Hair follicular keratinocyte (primary cell): ENCODE results near the gene SHC2. TPM values are rescaled to one million over a fixed set of nuclear protein-coding genes. Genes with fewer than 3 reads are reported as not detected.

Source experiments
- total RNA-seq: library from RNA; depleted of rRNA; stranded (reverse); fragments of >200 nt; gene quantifications from 2 replicates; pipeline ENCODE4 v1.2.3, GENCODE V29; 2015

The SHC2 gene
- 0.08 TPM in 1 of 2 replicates, not detected in the other for total RNA-seq

GRCh38 chr19:460877-461720 is at the start of gene SHC2:
SHC2 (minus strand) TSS chr19:461033; CDS start chr19:460996, 37 bp downstream.

DNA sequence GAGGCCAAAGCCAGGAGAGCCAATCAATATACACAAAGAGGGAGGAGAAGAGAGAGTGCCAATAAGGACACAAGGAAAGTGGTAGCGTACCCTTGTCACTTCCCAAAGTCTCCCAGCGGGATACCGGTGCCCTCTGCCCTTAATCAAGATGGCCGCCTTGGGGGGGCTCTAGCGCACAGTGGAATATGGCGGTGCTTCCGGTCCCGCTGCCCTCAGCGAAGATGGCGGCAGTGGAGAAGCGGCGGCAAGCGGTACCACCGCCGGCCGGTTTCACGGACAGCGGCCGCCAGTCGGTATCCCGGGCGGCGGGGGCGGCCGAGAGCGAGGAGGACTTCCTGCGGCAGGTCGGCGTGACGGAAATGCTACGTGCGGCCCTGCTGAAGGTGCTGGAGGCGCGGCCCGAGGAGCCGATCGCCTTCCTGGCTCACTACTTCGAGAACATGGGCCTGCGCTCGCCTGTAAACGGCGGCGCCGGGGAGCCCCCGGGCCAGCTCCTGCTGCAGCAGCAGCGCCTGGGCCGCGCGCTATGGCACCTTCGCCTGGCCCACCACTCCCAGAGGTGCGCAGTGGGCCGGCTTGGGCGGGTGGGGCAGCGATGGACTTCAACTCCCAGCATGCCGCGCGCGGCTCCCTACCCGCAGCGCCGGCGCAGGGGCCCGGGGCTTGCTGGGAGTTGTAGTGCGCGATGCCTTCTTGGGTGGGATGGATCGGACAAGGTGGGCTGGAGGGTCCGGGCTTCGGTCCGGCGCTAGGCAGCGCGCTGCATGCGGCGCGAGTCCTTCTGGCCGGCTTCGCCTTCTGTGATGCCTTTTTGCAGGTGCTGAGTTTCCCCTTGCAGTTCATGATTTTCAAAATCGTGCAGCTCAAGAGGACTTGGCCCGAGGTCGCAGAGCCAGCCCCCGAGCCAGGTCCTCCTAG is 46.7 kb upstream of the SHC2 start, which contains the start of gene TPGS1:
TPGS1 (plus strand) TSS at position 212 of the 918 bp plus-strand sequence; CDS start at position 222, 10 bp downstream.

GRCh38 chr19:496112-496665 is 35.4 kb upstream of the SHC2 start, which contains the start of gene MADCAM1:
MADCAM1 (plus strand) TSS chr19:496486; CDS start chr19:496500, 14 bp downstream.

GRCh38 chr19:408902-409515 is 51.8 kb downstream of the SHC2 start, which contains the start of gene C2CD4C:
C2CD4C (minus strand) TSS chr19:409147; CDS start chr19:408361, 786 bp downstream.

Other genes starting within 250 kb of the SHC2 start
- gene PLPP2, start 169.6 kb downstream of the SHC2 start, total RNA-seq: 6.6 and 19.4 TPM in 2 replicates
- 24.0 and 26.6 TPM in 2 replicates for gene MIER2, start 116.2 kb downstream of the SHC2 start, total RNA-seq
- gene C2CD4C, start 51.9 kb downstream of the SHC2 start, total RNA-seq: 0.15 and 2.0 TPM in 2 replicates
- gene MADCAM1, start 35.5 kb upstream of the SHC2 start, total RNA-seq: not detected in 2 replicates
- gene TPGS1, start 46.5 kb upstream of the SHC2 start, total RNA-seq: 42.6 and 50.3 TPM in 2 replicates
- gene CDC34, start 70.7 kb upstream of the SHC2 start, total RNA-seq: 105 and 109 TPM in 2 replicates
- gene GZMM, start 83.0 kb upstream of the SHC2 start, total RNA-seq: not detected in 2 replicates
- 721 and 787 TPM in 2 replicates for gene BSG, start 111.6 kb upstream of the SHC2 start, total RNA-seq
- gene HCN2, start 128.8 kb upstream of the SHC2 start, total RNA-seq: 0.08 TPM in 1 of 2 replicates, not detected in the other
- gene POLRMT, start 172.5 kb upstream of the SHC2 start, total RNA-seq: 26.4 and 36.2 TPM in 2 replicates
- not detected in 2 replicates for gene FGF22, start 178.8 kb upstream of the SHC2 start, total RNA-seq
- gene RNF126, start 202.2 kb upstream of the SHC2 start, total RNA-seq: 126 and 152 TPM in 2 replicates
- 259 and 303 TPM in 2 replicates for gene FSTL3, start 215.4 kb upstream of the SHC2 start, total RNA-seq
- not detected in 2 replicates for gene PRSS57, start 234.4 kb upstream of the SHC2 start, total RNA-seq
- 0.11 TPM in 1 of 2 replicates, not detected in the other for gene PALM, start 247.9 kb upstream of the SHC2 start, total RNA-seq